NCI-H446 treated with DMSO at 0.1 percent for 48 hours (cell line): Measurements from ENCODE around the gene C8G.

Experiments used
- DNase-seq: peaks from one replicate; lab custom pipeline; 2025; lab: John Stamatoyannopoulos, UW

Gene C8G

GRCh38 chr9:136944519-136945332 lies at the start of gene C8G, which contains the start of gene FBXW5:
C8G (plus strand) TSS chr9:136945243; CDS start chr9:136945321, 78 bp downstream.
FBXW5 (minus strand) TSS chr9:136944738; CDS start chr9:136944083, 655 bp downstream.
- DNase-seq, result peak; percentile 61

DNA sequence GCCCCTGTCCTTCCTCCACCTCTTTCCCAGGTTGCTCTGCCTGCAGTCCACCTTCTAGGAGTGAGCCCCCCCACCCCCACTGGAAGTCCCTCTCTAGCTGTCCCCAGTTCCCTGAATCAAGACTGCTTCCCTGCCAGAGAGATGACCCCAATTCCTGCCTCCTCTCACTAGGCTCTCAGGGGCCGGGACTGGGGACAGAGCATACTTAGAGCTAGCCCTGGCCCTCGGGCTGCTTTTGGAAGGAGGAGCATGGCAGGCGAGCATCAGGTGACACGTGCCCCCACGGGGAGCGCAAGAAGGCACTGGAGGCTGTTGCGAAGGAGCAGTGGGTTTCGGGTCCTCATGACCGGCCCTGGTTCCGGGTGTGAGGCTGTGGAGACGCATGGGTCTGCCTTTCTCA lies 49.0 kb upstream of the C8G start:
- no peak for DNase-seq

DNA sequence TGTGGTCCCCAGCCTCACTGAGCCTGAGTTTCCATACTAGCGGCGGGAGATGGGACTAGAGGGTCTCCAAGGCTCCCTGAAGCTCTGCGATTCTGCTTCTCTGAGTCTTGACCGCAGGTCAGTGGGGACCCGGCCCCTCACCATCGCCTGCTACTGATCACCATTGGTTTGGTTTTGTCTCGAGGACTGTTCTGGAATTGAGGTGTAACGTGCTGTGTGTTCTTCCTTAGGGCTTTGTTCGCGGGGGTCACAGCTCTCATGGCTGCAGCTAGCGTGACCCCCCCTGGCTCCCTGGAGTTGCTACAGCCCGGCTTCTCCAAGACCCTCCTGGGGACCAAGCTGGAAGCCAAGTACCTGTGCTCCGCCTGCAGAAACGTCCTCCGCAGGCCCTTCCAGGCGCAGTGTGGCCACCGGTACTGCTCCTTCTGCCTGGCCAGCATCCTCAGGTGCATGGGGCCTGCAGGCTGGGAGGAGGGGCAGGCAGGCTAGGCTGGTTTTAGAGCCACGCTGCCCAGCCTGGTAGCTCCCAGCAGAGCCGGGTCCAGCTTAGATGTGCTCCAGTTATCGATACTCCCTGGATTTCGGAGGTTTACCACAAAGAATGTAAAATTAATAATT lies 46.5 kb upstream of the C8G start:
- no peak for DNase-seq

DNA sequence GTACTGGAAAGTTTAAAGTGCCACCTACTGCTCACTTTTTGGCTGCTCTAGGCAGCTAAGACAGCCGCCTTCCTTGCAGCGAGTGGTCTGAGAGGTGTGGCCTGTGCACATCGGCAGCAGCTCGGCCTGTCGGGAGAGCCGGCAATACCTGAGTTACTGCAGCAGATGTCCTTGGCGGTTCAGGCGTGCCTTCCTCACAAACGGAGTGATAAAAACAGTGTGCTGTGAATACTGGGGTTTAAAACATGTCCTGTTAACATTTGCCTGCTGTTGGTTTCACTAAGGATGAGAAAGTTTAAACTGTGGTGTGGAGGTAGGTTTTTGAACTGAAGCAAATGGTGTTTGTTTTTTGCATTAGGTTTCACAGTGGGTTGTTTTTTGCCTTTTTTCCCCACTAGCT lies 45.8 kb upstream of the C8G start:
- DNase-seq, result no peak

DNA sequence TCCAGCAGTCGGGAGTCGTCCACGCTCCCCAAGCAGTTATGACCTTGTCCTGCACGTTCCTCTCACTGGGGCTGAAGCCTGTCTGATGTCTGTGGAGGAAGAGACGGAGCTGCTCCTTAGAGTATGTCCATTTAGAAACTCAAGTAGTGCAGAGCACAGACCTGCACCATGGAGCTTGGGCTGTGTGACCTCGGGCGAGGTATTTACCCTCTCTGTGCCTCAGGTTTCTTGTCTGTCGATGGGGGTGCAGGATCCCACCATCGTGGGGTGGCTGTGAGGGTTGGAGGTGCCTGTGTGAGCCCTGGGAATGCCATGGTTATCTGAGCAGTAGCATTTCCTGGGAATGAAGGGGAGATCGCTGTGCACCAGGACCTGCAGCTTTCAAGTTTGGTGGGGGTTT lies 44.5 kb upstream of the C8G start:
- DNase-seq, result no peak

GRCh38 chr9:136900988-136901515 lies 44.0 kb upstream of the C8G start:
- no peak for DNase-seq

- DNase-seq, result no peak
Measured at GRCh38 chr9:136901516-136902258, 43.4 kb upstream of the C8G start.

- no peak for DNase-seq
Measured at GRCh38 chr9:136902259-136902821, 42.7 kb upstream of the C8G start.

- no peak for DNase-seq
Measured at GRCh38 chr9:136903041-136903554, 41.9 kb upstream of the C8G start.

DNA sequence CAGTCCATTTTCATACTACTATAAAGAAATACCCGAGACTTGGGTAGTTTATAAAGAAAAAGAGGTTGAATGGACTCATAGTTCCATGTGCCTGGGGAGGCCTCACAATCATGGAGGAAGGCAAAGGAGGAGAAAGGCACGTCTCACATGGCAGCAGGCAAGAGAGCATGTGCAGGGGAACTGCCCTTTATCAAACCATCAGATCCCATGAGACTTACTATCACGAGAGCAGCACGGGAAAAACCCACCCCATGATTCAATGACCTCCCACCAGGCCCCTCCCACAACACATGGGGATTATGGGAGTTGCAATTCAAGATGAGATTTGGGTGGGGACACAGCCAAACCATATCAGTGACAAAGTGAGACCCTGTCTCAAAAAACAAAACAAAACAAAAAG lies 38.8 kb upstream of the C8G start:
- DNase-seq, result no peak

- no peak for DNase-seq
Measured at GRCh38 chr9:136907011-136907914, 37.8 kb upstream of the C8G start.

- DNase-seq, result no peak
Measured at GRCh38 chr9:136910197-136910900, 34.7 kb upstream of the C8G start.

GRCh38 chr9:136910901-136911245 lies 34.2 kb upstream of the C8G start:
- no peak for DNase-seq

DNA sequence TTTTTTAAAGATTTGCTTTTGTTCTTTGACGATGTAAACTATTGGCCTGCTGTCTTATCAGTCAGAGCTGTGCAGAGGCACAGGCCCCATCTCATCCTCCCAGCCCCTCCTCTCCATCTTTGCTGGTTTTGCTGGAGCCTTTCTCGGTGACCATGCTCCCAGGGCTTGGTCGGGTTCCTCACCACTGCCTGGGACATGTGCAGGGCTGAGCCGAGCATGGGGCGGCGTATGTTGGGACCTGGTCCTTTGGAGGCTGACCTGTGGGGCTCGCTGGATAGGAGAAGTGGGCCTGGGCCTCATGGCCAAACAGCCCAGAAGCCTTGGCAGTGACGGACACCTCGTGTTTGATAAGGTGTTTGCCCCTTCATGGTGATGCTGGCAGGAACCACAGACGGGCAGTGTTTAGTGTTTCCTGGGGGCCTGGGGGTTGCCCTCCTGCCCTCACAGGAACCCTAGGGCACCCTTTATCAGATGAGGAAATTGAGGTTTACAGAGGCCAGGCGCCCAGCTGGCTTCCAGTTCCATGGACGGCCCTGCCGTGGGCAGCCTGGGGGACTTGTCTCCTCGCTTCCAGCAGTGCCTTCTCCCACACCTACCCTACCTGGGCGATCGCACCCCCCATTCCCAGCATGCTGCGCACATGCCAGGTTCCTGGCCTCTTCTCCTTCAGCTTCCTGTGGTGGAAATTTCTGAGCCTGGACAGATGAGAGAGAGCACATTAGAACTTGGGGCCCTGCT lies 31.2 kb upstream of the C8G start:
- no peak for DNase-seq

DNA sequence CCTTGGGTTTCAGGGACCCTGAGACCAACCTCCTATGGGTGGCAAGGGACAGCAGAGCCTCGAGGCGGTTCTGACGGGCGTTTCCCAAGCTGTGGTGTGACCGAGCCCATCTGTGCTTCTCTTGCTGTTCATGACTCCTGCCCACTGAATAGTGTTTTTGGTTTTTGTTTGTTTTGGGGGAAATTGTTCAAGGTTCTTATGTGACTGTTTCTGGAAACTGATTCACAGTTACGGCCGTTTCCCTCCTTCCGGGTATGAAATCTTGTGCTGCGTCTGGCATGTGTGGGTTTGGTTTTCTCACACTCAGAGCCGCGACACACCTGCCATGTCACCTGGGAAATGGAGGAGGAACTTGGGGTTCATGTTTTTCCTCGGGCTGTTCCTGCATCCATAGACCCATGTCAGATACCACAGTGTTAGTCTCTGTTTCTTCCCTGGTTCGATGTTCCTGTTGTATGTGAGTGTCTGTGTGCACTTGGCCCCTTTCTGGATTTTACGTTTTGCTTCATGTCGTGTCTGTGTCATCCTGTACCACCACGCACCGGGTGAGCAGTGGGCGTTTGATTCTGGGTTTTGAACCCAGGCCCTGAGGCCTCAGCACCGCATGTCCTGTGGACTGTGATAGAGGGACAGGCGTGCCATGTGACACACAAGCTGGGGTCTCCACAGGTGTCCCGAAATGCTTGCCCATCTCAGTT lies 29.3 kb upstream of the C8G start:
- no peak for DNase-seq

DNA sequence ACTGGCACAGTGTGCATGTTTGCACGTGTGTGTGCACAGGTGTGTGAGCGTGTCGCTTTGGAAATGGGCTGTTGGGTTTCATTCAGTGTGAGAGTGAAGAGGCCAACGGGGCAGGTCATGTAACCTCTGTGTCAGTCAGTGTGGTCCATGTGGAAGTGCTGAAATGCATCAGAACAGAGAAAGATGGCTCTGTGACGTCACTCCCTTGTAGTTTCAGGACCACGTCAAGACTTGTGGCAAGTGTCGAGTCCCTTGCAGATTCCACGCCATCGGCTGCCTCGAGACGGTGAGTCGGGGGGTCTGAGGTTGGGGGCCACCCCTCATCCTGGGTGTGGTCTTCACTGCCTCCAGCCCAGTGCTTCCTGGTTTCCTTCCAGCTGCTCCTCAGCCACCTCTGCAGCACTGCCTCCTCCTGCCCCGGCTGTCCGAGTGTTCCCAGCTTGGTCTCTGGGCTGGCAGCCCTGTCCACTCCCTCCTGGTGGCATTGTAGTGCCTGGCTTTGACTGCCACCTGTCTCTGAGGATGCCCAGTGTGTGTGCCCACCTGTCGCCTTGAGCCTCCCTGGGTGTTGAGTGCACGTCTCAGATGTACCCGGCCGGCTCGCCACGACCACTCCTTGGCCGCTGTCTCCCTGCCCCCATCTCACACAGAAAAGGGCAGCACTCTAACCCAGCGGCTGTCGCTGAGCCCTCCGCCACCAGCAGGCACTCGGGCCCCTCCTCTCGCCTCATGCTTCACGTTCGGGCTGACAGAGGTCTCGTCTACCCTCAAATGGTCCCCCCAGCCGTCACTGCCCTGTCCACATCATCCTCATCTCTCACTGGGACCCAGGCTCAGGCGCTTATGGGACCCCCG lies 28.5 kb upstream of the C8G start:
- no peak for DNase-seq

DNA sequence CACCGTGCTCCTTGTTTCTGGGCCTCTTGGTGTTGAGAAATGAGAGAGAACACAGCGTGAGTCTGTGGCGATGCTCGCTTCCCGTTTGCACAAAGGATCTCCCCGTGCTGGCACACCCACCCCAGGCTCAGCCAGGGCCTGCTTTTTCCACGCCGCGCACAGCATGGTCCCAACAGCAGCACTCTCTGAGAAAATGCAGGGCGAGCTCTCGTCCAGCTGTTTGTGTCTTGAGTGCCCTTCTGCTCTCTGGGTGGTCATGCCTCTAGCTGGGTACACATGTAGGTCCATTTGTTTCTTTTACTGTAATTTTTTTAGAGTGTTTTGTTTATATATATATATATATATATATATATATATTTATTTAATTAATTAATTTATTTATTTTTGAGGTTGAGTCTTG lies 27.1 kb upstream of the C8G start:
- DNase-seq, result no peak

DNA sequence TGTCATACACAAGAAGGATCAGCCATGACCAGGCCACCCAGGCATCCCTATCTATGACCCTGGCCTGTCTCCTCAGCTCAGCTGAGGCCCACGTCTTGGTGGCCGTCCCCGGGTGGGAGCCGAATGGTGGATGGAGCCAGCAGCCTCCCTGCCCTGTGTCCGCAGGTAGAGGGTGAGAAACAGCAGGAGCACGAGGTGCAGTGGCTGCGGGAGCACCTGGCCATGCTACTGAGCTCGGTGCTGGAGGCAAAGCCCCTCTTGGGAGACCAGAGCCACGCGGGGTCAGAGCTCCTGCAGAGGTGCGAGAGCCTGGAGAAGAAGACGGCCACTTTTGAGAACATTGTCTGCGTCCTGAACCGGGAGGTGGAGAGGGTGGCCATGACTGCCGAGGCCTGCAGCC lies 25.0 kb upstream of the C8G start:
- no peak for DNase-seq
